SU-DHL-6 (cell line): ENCODE measurements around the gene FZD4.
"Not testable (repeated sequence)": the region's sequence is repeated elsewhere in the genome, so short reads cannot be mapped to it uniquely, and the experiment has no call there.

Experiments used
- H2AFZ ChIP-seq: fragments of 200-600 bp; sonication (generic); 2 replicates; pipeline ENCODE4 v1.6.1; 2014; ENCODE audit warnings: low read depth, mild to moderate bottlenecking, moderate library complexity, mixed read lengths, antibody characterized with exemption, low read length; ENCODE audit not compliant: severe bottlenecking
- H3F3A ChIP-seq: fragments of 200-600 bp; shearing (Covaris generic); 2 replicates; pipeline ENCODE4 v1.6.0; 2016; ENCODE audit warnings: antibody characterized with exemption, mild to moderate bottlenecking; ENCODE audit not compliant: insufficient read depth
- H3K27ac ChIP-seq: fragments of 200-600 bp; sonication (generic); 2 replicates; pipeline ENCODE4 v1.5.1; 2016; ENCODE audit warnings: low read depth, mild to moderate bottlenecking, low read length, moderate library complexity, mixed read lengths
- H3K27me3 ChIP-seq: fragments of 200-600 bp; sonication (generic), shearing (Covaris generic); 2 replicates; pipeline ENCODE4 v1.6.0; 2014; ENCODE audit warnings: mild to moderate bottlenecking, low read length
- H3K36me3 ChIP-seq: fragments of 200-600 bp; sonication (generic); 2 replicates; pipeline ENCODE4 v1.6.1; 2014; ENCODE audit warnings: mild to moderate bottlenecking, low read length, mixed read lengths
- H3K4me2 ChIP-seq: fragments of 300-600, 200-600 bp; shearing (Covaris generic), sonication (generic); 2 replicates; pipeline ENCODE4 v1.6.0; 2014; ENCODE audit warnings: low read length, low read depth, mild to moderate bottlenecking; ENCODE audit not compliant: poor library complexity, severe bottlenecking
- H3K4me3 ChIP-seq: fragments of 200-600 bp; sonication (generic); 2 replicates; pipeline ENCODE4 v1.5.1; 2014; ENCODE audit warnings: antibody characterized with exemption, low read length, mild to moderate bottlenecking, mixed read lengths; ENCODE audit not compliant: insufficient read depth, poor library complexity, severe bottlenecking
- H3K79me2 ChIP-seq: fragments of 200-600 bp; sonication (generic); 2 replicates; pipeline ENCODE4 v1.6.1; 2014; ENCODE audit warnings: mild to moderate bottlenecking, low read length, moderate library complexity; ENCODE audit not compliant: insufficient read depth
- H3K9ac ChIP-seq: fragments of 200-600 bp; sonication (generic); 2 replicates; pipeline ENCODE4 v1.7.0; 2014; ENCODE audit warnings: mild to moderate bottlenecking, low read length
- H3K9me2 ChIP-seq: fragments of 200-600 bp; sonication (generic); replicated peaks from 2 replicates; pipeline ENCODE4 v1.6.1; 2014; ENCODE audit warnings: low read length; ENCODE audit not compliant: insufficient read depth
- H3K9me3 ChIP-seq: fragments of 200-600 bp; sonication (generic); 2 replicates; pipeline ENCODE4 v1.6.1; 2014; ENCODE audit warnings: low read length, mixed read lengths; ENCODE audit not compliant: insufficient read depth
- H4K20me1 ChIP-seq: fragments of 200-600 bp; sonication (generic); 2 replicates; pipeline ENCODE4 v1.6.1; 2014; ENCODE audit warnings: low read depth, mild to moderate bottlenecking, antibody characterized with exemption, low read length, moderate library complexity, mixed read lengths
- CTCF ChIP-seq: fragments of 200-600 bp; sonication (generic); IDR thresholded peaks from one replicate; pipeline ENCODE4 v1.5.1; 2017; ENCODE audit warnings: antibody characterized with exemption, mild to moderate bottlenecking, low read length, moderate library complexity; ENCODE audit not compliant: insufficient read depth, poor library complexity, severe bottlenecking
- EZH2phosphoT487 ChIP-seq: fragments of 200-600 bp; sonication (generic), shearing (Covaris generic); conservative IDR thresholded peaks from 2 replicates; pipeline ENCODE4 v1.6.1; 2018; ENCODE audit warnings: mild to moderate bottlenecking, antibody characterized with exemption, low read length, moderate library complexity, mixed read lengths

The FZD4 gene

GRCh38 chr11:86955361-86956120, at the start of gene FZD4:
TSS of gene FZD4 (minus strand) at chr11:86955395. CDS start at chr11:86955085, 310 bp downstream.
- no peaks in the 10 kb centered on the region for H3K27me3 ChIP-seq
- H3F3A ChIP-seq: no peaks in the 10 kb centered on the region
- H4K20me1 ChIP-seq: no peaks in the 10 kb centered on the region
- no peaks in the 10 kb centered on the region for H3K9me3 ChIP-seq
- peak within 1 kb of the TSS; percentile 63 for H3K4me3 ChIP-seq
- peak within 1 kb of the TSS; percentile 97 for H2AFZ ChIP-seq
- H3K4me2 ChIP-seq: peak within 1 kb of the TSS; percentile 95
- no peaks in the 10 kb centered on the region for H3K9me2 ChIP-seq
- no peaks in the 10 kb centered on the region for H3K36me3 ChIP-seq
- H3K27ac ChIP-seq: no peak within 1 kb of the TSS
- H3K9ac ChIP-seq: peak within 1 kb of the TSS; percentile 45
- TF ChIP-seq EZH2phosphoT487 (0 out of 2 replicates have a peak, but pooled peaks have one; percentile 66), CTCF (no peak)
- no peaks in the 10 kb centered on the region for H3K79me2 ChIP-seq

- not testable (repeated sequence) for H3K79me2 ChIP-seq, H3K9me2 ChIP-seq, H3F3A ChIP-seq, H3K4me2 ChIP-seq, H3K4me3 ChIP-seq, H3K27ac ChIP-seq, H3K9ac ChIP-seq, H3K9me3 ChIP-seq, H4K20me1 ChIP-seq, H2AFZ ChIP-seq, H3K36me3 ChIP-seq, H3K27me3 ChIP-seq
Observed at GRCh38 chr11:87004281-87004680, 49.1 kb upstream of the FZD4 start.

GRCh38 chr11:87002918-87003317, 47.7 kb upstream of the FZD4 start:
- Histone ChIP-seq H2AFZ (no peak overlapping the region), H3K4me3 (no peak overlapping the region), H4K20me1 (no peaks in the 10 kb centered on the region), H3K27ac (no peak overlapping the region), H3K36me3 (no peaks in the 10 kb centered on the region), H3K27me3 (no peaks in the 10 kb centered on the region), H3K9me2 (no peaks in the 10 kb centered on the region), H3K4me2 (no peak overlapping the region), H3K9ac (no peak overlapping the region), H3K79me2 (no peaks in the 10 kb centered on the region), H3F3A (no peaks in the 10 kb centered on the region), H3K9me3 (no peaks in the 10 kb centered on the region)
- TF ChIP-seq EZH2phosphoT487 (no peak), CTCF (no peak)

- no peak overlapping the region for H2AFZ ChIP-seq
- H4K20me1 ChIP-seq: no peaks in the 10 kb centered on the region
- H3K9me2 ChIP-seq: no peaks in the 10 kb centered on the region
- TF ChIP-seq EZH2phosphoT487 (no peak), CTCF (no peak)
- H3K79me2 ChIP-seq: no peaks in the 10 kb centered on the region
- H3K27me3 ChIP-seq: no peaks in the 10 kb centered on the region
- no peak overlapping the region for H3K9ac ChIP-seq
- H3K4me2 ChIP-seq: no peak overlapping the region
- H3K4me3 ChIP-seq: no peak overlapping the region
- no peaks in the 10 kb centered on the region for H3F3A ChIP-seq
- H3K27ac ChIP-seq: no peak overlapping the region
- H3K36me3 ChIP-seq: no peaks in the 10 kb centered on the region
- no peaks in the 10 kb centered on the region for H3K9me3 ChIP-seq
Observed at GRCh38 chr11:86999859-87000753, 44.9 kb upstream of the FZD4 start.
